Activated T-helper 1 cell treated with anti-CD3 and anti-CD28 coated beads, Interleukin-12 subunit alpha, Interleukin-12 subunit beta, Interleukin-2, Interleukin-4 antibody, amounts not matched to agents 30 ng/mL and 10 ng/mL and 1 ng/mL, durations not matched to agents 14 hours and 24 hours and 36 hours (primary cell): Measurements from ENCODE around the gene SMYD3. TPM values are rescaled to one million over a fixed set of nuclear protein-coding genes. Genes with fewer than 3 reads are reported as not detected.
"Not testable (repeated sequence)": the region's sequence is repeated elsewhere in the genome, so short reads cannot be mapped to it uniquely, and the experiment has no call there.

Experiments used
- DNase-seq: peaks from one replicate; pipeline ENCODE4 v3.0.0; 2021; ENCODE audit warnings: low spot score
- H3K27ac Mint-ChIP-seq: one replicate; pipeline ENCODE4 v1.8.0; 2021; ENCODE audit warnings: mild to moderate bottlenecking, mixed read lengths
- H3K27me3 Mint-ChIP-seq: one replicate; pipeline ENCODE4 v1.8.0; 2022; ENCODE audit warnings: mild to moderate bottlenecking, moderate library complexity, mixed read lengths; ENCODE audit not compliant: insufficient read depth
- H3K36me3 Mint-ChIP-seq: one replicate; pipeline ENCODE4 v1.8.0; 2021; ENCODE audit warnings: low read depth, mixed read lengths
- H3K4me1 Mint-ChIP-seq: one replicate; pipeline ENCODE4 v1.8.0; 2021; ENCODE audit warnings: low read depth, mixed read lengths
- H3K4me3 Mint-ChIP-seq: one replicate; pipeline ENCODE4 v1.8.0; 2021; ENCODE audit warnings: mild to moderate bottlenecking, moderate library complexity, mixed read lengths
- H3K9me3 Mint-ChIP-seq: one replicate; pipeline ENCODE4 v1.8.0; 2021; ENCODE audit warnings: mixed read lengths
- intact Hi-C: fragments of 100-400 bp; cut with micrococcal nuclease; formaldehyde crosslinking; loops from one replicate; pipeline ENCODE4 v1.15.1; 2024
- total RNA-seq: library from RNA; stranded (reverse); gene quantifications from 2 replicates; pipeline ENCODE4 v1.2.3, GENCODE V29; 2022

SMYD3 gene
- total RNA-seq, 1 donor from 2014 or later, result 21.7 TPM

DNA sequence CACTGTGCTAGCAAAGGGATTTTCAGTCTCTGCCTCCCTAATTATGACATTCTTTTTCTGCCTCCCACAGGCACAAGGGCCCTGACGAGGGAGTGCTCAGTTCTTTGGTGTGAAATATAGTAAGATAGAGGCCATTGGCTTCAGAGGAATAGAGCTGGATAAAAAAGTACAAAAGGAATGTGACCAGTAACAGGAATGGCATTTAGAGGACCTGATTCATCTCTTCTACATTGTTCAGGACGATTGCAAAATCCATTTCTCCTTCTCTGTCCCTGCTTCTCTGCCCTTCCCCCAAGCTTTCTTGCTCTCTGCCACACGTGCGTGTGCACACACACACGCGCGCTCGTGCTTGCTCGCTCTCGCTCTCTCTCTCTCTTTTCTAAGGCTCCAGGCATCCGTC lies 684.1 kb downstream of the SMYD3 start:
- H3K9me3 Mint-ChIP-seq, result no peaks in the 10 kb centered on the region
- no peak overlapping the region for H3K4me3 Mint-ChIP-seq
- H3K27ac Mint-ChIP-seq, result no peak overlapping the region
- no peak for DNase-seq
- no peaks in the 10 kb centered on the region for H3K4me1 Mint-ChIP-seq
- no peaks in the 10 kb centered on the region for H3K36me3 Mint-ChIP-seq
- no peaks in the 10 kb centered on the region for H3K27me3 Mint-ChIP-seq
- intact Hi-C loops, result no loop called here

- H3K9me3 Mint-ChIP-seq, DNase-seq, H3K4me1 Mint-ChIP-seq, H3K36me3 Mint-ChIP-seq, intact Hi-C loops, H3K27me3 Mint-ChIP-seq, H3K27ac Mint-ChIP-seq, H3K4me3 Mint-ChIP-seq: not testable (repeated sequence)
Measured at GRCh38 chr1:245818363-245818762, 688.7 kb downstream of the SMYD3 start.

DNA sequence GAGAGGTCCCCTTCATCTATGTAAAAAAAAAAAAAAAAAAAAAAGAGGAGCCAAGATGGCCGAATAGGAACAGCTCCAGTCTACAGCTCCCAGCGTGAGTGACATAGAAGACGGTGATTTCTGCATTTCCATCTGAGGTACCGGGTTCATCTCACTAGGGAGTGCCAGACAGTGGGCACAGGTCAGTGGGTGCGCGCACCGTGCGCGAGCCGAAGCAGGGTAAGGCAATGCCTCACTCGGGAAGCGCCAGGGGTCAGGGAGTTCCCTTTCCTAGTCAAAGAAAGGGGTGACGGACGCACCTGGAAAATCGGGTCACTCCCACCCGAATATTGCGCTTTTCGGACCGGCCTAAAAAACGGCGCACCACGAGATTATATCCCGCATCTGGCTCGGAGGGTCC lies 690.6 kb downstream of the SMYD3 start:
- H3K27me3 Mint-ChIP-seq, H3K4me3 Mint-ChIP-seq, H3K9me3 Mint-ChIP-seq, H3K27ac Mint-ChIP-seq, H3K4me1 Mint-ChIP-seq, H3K36me3 Mint-ChIP-seq, intact Hi-C loops, DNase-seq: not testable (repeated sequence)

GRCh38 chr1:245814651-245815050 lies 692.4 kb downstream of the SMYD3 start:
- DNase-seq, result no peak
- no peak overlapping the region for H3K27ac Mint-ChIP-seq
- H3K9me3 Mint-ChIP-seq, result no peaks in the 10 kb centered on the region
- H3K36me3 Mint-ChIP-seq, result no peaks in the 10 kb centered on the region
- H3K4me1 Mint-ChIP-seq, result no peaks in the 10 kb centered on the region
- H3K4me3 Mint-ChIP-seq, result no peak overlapping the region
- intact Hi-C loops, result no loop called here
- no peaks in the 10 kb centered on the region for H3K27me3 Mint-ChIP-seq

DNA sequence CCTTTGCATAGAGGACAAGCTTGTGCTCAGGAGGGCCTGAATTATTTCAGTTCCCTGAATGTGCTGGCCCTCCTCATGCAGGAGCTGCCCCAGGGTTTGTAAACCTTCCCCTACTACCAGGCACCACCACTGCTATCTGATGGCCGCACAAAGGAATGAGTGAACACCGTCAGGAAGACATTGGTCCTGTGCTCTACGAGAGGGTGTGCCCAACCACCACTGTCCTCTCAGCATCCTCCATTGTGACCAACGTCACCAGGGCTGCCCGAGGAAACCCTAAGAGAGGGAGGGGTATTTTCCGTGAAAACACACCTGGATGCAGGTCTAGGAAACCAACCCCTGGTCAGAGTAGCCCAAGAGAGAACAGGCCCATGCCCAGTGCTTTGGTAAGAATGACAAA lies 694.8 kb downstream of the SMYD3 start:
- Mint-ChIP-seq H3K27me3 (no peaks in the 10 kb centered on the region), H3K4me3 (no peak overlapping the region), H3K27ac (no peak overlapping the region), H3K36me3 (no peaks in the 10 kb centered on the region), H3K9me3 (no peaks in the 10 kb centered on the region), H3K4me1 (peaks cover 12% of the 10 kb centered on the region)
- DNase-seq, result no peak
- intact Hi-C loops, result no loop called here

- intact Hi-C loops, result no loop called here
- Mint-ChIP-seq H3K27ac (no peak overlapping the region), H3K4me1 (peaks cover 12% of the 10 kb centered on the region), H3K27me3 (no peaks in the 10 kb centered on the region), H3K36me3 (no peaks in the 10 kb centered on the region), H3K9me3 (no peaks in the 10 kb centered on the region), H3K4me3 (no peak overlapping the region)
- DNase-seq, result no peak
Measured at GRCh38 chr1:245810789-245811337, 696.2 kb downstream of the SMYD3 start.

DNA sequence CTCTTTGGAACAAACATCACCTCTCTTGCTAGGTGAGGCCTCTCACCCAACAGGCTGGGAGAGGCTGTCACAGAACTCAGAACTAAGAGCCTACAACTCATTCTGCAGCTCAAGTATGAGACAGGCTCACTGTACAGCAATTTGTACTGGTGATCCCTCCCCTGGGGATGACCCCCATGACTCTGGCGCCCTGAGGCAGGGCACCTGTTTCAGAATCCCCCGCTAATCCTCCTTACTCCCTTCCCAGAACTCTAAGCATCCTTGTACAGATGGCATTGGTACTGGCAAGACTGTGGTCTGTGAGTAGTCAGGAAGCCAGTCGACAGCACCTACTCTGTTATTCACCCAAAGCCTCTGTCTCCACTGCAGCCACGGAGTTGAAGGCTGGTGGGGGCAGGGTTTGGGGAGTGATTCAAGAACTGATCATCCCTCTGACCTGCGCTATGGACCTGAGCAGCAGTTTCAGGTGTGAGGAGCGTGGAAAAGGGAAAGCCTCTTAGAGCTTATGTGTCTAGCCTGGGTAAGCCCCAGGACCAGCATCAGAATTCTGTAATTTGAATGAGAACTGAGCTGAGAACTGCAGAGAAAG lies 696.8 kb downstream of the SMYD3 start:
- Mint-ChIP-seq H3K4me3 (no peak overlapping the region), H3K4me1 (peaks cover 12% of the 10 kb centered on the region), H3K27ac (no peak overlapping the region), H3K9me3 (no peaks in the 10 kb centered on the region), H3K36me3 (no peaks in the 10 kb centered on the region), H3K27me3 (no peaks in the 10 kb centered on the region)
- DNase-seq, result no peak
- intact Hi-C loops, result no loop called here

GRCh38 chr1:245809361-245809760 lies 697.7 kb downstream of the SMYD3 start:
- DNase-seq, result no peak

DNA sequence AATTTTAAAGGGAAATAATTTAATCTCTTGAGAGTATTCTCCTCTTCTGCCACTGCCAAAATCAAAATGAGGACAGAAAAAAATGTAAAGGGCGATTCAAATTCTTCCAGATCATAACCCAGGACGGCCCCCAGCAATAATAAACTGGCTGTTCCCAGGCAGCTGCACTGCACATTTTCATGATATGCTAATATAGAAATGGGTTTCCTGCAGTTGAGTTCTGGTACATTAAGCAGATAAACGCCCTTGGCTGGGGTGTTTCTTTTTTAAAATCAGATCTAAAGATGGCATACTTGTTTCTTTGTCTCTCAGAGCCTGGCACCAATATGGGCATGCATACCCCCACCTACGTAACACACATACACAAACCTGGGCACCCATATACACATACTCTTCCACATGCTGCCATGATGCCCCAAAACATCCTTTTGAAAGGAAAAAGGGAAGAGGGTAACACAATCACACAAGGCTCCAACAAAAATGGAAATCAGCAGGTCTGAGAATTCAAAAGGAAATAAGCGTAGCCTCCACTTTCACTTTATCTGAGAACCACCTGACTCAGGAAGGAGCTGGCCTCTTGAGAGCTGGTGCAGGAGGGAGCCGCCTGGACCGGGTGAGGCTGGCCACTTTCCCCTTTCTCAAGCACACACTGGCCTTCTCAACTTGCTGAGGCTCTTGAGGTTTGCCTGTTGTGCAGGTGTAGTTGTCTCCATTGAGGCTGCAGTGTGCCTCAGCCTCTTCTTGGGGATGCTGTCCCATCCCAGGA lies 698.9 kb downstream of the SMYD3 start:
- Mint-ChIP-seq H3K9me3 (no peaks in the 10 kb centered on the region), H3K4me1 (peaks cover 12% of the 10 kb centered on the region), H3K27ac (no peak overlapping the region), H3K27me3 (no peaks in the 10 kb centered on the region), H3K4me3 (no peak overlapping the region), H3K36me3 (no peaks in the 10 kb centered on the region)
- DNase-seq, result no peak
- intact Hi-C loops, result no loop called here

More at GRCh38 chr1:245809361-245809760, 697.7 kb downstream of the SMYD3 start:
- H3K27ac Mint-ChIP-seq, result no peak overlapping the region
- no peaks in the 10 kb centered on the region for H3K27me3 Mint-ChIP-seq
- intact Hi-C loops, result no loop called here
- H3K4me3 Mint-ChIP-seq, result no peak overlapping the region
- peaks cover 12% of the 10 kb centered on the region for H3K4me1 Mint-ChIP-seq
- no peaks in the 10 kb centered on the region for H3K36me3 Mint-ChIP-seq
- no peaks in the 10 kb centered on the region for H3K9me3 Mint-ChIP-seq

- no peak overlapping the region for H3K27ac Mint-ChIP-seq
- no peak overlapping the region for H3K4me3 Mint-ChIP-seq
- H3K9me3 Mint-ChIP-seq, result no peaks in the 10 kb centered on the region
- no peak for DNase-seq
- H3K36me3 Mint-ChIP-seq, result no peaks in the 10 kb centered on the region
- intact Hi-C loops, result no loop called here
- H3K27me3 Mint-ChIP-seq, result no peaks in the 10 kb centered on the region
- peaks cover 12% of the 10 kb centered on the region for H3K4me1 Mint-ChIP-seq
Measured at GRCh38 chr1:245807306-245807705, 699.8 kb downstream of the SMYD3 start.

GRCh38 chr1:245805532-245805931 lies 701.5 kb downstream of the SMYD3 start:
- no peaks in the 10 kb centered on the region for H3K9me3 Mint-ChIP-seq
- intact Hi-C loops, result no loop called here

GRCh38 chr1:245804696-245805095 lies 702.4 kb downstream of the SMYD3 start:
- intact Hi-C loops, result no loop called here

More at GRCh38 chr1:245805532-245805931, 701.5 kb downstream of the SMYD3 start:
- Mint-ChIP-seq H3K4me3 (no peak overlapping the region), H3K27ac (no peak overlapping the region), H3K27me3 (no peaks in the 10 kb centered on the region), H3K36me3 (no peaks in the 10 kb centered on the region), H3K4me1 (peaks cover 12% of the 10 kb centered on the region)
- no peak for DNase-seq

DNA sequence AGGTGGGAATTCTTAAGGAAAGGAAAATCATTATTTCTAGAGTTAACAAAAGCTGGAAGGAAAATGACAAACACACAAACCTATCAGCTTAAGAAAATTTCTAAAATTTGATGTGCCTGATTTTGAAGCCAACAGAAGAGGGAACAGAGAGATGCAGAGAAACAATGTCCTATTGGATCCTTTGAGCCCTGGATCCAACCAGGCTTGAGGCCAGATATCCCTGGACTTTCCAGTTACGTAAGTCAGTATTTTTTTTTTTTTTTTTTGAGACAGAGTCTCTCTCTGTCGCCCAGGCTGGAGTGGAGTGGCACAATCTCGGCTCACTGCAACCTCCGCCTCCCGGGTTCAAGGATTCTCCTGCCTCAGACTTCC lies 703.4 kb downstream of the SMYD3 start:
- no peak overlapping the region for H3K27ac Mint-ChIP-seq
- no peak overlapping the region for H3K4me3 Mint-ChIP-seq
- intact Hi-C loops, result no loop called here
- H3K9me3 Mint-ChIP-seq, result no peaks in the 10 kb centered on the region
- peaks cover 12% of the 10 kb centered on the region for H3K4me1 Mint-ChIP-seq
- H3K36me3 Mint-ChIP-seq, result no peaks in the 10 kb centered on the region
- no peak for DNase-seq
- H3K27me3 Mint-ChIP-seq, result no peaks in the 10 kb centered on the region

More at GRCh38 chr1:245804696-245805095, 702.4 kb downstream of the SMYD3 start:
- no peaks in the 10 kb centered on the region for H3K9me3 Mint-ChIP-seq
- no peak overlapping the region for H3K4me3 Mint-ChIP-seq
- no peaks in the 10 kb centered on the region for H3K27me3 Mint-ChIP-seq
- no peak overlapping the region for H3K27ac Mint-ChIP-seq
- H3K4me1 Mint-ChIP-seq, result peaks cover 12% of the 10 kb centered on the region
- no peaks in the 10 kb centered on the region for H3K36me3 Mint-ChIP-seq
- DNase-seq, result no peak
